LNCAP (cell line): ENCODE measurements around the gene MED8.

Source experiments
- TF ChIP-seq, protein P1 (sequence below): fragments of 450-650 bp; IDR thresholded peaks from 2 replicates; pipeline ENCODE4 v1.5.1; 2017; ENCODE audit warnings: mild to moderate bottlenecking

MED8 gene

DNA sequence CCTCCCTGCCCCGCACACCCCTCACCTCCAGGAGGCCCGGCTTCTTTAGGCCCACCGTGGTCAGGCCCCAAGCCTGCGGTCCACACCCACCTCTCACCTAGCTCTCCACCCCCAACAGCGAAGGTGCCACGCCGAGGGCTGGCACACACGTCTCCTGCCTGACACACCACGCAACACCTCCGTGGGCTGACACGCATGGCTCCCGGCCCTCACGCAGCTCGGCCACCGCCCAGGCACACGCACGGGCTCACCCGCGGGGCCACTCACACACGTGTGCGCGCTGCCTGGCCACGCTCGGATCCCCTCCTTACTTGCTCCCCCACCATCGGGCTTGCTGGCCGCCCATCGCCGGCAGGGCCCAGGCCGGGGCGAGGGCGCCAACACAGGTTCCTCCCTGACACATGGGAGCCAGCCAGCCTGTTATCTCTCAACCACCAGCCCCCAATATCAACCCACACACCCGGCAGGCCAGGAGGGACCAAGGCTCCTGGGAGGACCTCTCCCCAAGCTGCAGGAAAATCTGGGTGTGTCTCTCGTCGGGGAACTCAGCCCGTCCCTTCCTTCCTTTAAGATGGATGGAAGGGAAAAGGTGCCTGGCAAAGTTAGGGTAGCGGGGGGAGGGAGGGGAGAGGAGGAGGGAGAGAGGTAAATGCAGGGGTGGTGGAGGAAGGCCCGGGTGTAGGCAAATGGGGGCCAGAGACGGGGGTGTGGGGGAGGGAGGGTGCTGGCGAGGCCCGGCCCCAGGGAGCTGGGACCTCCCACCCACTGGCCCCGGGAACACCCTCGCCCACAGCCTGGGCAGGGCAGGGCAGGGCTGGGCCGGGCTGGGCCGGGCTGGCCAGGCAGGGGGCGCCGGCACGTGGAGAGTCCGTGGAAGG is 22.3 kb downstream of the MED8 start:
- TF ChIP-seq, protein P1, sequence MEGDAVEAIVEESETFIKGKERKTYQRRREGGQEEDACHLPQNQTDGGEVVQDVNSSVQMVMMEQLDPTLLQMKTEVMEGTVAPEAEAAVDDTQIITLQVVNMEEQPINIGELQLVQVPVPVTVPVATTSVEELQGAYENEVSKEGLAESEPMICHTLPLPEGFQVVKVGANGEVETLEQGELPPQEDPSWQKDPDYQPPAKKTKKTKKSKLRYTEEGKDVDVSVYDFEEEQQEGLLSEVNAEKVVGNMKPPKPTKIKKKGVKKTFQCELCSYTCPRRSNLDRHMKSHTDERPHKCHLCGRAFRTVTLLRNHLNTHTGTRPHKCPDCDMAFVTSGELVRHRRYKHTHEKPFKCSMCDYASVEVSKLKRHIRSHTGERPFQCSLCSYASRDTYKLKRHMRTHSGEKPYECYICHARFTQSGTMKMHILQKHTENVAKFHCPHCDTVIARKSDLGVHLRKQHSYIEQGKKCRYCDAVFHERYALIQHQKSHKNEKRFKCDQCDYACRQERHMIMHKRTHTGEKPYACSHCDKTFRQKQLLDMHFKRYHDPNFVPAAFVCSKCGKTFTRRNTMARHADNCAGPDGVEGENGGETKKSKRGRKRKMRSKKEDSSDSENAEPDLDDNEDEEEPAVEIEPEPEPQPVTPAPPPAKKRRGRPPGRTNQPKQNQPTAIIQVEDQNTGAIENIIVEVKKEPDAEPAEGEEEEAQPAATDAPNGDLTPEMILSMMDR, result no peak

DNA sequence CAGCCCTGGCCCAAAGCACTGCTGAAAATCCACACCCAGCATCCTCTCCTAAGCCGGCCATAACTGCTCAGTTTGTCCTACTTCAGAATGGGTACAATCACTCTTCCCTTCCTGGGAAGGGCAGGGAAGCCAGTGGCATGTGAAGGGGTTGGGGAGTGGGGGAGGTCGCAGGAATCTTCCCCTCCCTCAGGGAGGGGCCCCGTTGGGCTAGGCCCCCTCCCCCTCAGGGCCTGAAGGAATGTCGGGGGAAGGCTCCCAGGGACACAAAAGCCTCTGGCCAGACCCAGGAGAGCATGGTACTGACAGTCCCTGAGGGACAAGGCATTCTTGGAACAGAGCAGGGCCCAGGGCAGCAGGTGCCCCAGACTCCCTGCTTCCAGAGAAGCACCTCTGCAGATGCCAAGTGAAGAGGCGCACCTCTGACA is 23.0 kb downstream of the MED8 start:
- TF ChIP-seq, protein P1, result no peak

DNA sequence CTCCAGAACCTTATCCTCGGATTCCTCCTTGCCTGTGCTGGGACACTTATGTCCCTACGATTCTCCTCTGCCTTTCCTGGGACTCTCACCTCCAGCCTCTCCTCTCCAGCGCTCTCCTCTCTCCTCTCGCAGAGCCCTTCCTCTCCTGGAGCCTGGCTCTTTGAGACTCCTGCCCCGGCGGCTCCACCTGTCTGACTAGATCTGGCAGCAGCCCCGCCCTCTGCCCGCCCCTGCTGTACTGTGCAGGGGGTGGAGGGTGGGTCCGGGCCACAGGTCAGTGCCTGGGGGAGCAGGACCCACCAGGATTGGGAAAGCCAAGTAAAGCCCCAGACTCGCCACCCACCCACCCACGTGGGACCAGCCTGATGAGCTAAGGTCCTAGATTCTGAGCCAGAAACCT is 23.4 kb downstream of the MED8 start:
- TF ChIP-seq, protein P1, result no peak

DNA sequence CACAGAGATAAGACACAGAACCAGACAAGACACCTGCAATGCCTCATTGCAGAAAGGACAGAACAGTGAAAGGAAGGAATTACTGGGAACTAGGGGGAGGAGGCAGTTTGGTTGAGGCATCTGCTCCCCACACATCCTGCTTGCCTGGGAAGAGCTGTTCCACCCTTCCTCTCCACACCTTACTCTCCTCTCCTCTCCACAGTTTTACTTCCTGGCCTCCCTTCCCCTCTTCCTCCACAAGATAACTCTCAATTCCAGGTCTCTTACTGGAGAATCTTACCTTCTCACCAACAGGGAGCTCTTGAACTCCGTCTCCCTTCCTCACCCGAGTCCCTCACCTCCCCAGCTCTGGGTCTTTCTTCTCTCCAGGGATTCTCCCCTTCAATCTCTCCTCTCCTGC is 23.9 kb downstream of the MED8 start:
- TF ChIP-seq, protein P1, result no peak

DNA sequence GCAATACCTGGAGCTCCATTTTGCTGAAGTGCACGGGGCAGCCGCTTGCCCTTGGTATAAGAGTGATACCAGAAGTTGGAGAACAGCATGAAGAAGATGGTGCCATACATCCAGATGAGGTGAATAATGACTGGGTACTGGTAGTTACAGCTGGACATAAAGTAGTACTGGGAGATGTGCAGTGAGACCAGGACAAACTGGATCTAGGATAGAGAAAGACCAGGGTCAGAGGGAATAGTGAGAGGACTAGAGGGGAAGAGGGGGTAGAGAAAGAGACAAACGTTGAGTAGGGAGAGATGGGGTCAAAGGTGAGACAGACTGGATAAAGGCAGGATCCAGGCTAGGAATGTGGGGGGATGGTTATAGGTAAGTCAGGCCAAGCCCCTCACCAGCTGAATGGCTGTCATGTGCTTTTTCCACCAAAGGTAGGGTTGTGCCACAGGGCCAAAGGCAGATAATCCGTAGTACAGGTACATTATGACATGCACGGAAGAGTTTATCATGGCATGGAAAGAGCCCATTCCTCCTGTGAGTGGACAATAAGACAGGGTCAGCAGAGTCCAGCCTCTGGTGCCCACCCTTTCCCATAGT is 25.6 kb downstream of the MED8 start:
- TF ChIP-seq, protein P1, result no peak

DNA sequence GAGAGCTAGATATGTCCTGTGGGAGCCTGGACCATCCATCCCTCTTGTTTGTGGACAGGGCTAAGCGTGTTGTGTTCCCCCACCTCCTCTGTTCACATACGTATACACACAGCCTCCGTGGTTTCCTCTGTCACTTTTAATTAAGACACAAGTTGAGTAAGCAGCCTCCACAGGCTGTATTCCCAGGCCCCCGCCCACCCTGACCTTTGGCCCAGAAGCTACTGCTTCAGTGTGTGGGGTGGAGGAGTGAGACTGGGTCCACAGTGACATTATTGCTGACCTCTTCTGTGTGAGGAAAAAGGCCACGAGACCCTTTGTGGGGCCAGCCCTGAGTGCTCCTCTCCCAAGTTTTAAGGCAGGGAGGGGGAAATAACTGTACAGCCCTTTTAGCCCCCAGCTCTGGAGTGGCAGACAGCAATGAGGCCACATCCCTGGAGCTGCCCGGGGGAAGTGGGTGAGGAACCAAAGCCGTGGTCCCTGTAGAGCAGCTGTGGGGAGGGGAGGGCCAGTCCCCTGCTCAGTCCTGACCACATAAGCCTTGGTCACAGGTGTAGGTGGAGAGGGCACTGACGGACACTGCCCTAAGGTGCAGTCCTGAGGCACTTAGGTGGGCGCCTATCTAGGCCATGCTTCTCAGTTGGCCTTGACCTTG is 26.2 kb downstream of the MED8 start:
- TF ChIP-seq, protein P1, result no peak

DNA sequence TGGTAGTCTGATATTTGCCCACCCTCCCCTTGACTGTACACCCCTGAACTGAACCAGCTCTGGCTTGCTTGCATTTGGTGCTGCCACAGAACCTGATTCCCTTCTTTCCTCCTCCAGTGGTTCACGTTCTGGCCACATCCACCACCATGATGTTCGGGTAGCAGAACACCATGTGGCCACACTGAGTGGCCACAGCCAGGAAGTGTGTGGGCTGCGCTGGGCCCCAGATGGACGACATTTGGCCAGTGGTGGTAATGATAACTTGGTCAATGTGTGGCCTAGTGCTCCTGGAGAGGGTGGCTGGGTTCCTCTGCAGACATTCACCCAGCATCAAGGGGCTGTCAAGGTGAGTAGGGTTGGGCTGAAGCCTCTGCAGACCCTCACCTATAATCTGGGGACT is 29.0 kb downstream of the MED8 start:
- TF ChIP-seq, protein P1, result no peak
